Bronchial epithelial cell (primary cell): Measurements from ENCODE around the gene NT5DC2. TPM values are rescaled to one million over a fixed set of nuclear protein-coding genes. Genes with fewer than 3 reads are reported as not detected.

ENCODE experiments used
- DNase-seq: peaks from one replicate; pipeline ENCODE4 v3.0.0-alpha.2; 2010; ENCODE audit warnings: low read depth
- FAIRE-seq: peaks from 2 replicates; lab custom pipeline; 2011; peaks lifted over from hg19 to GRCh38; lab: Jason Lieb, UNC
- H3K27me3 ChIP-seq: 2 replicates; pipeline ENCODE4 v1.5.1; 2011; ENCODE audit warnings: low read length; ENCODE audit not compliant: control insufficient read depth, insufficient read depth
- H3K36me3 ChIP-seq: 2 replicates; pipeline ENCODE4 v1.5.1; 2011; ENCODE audit warnings: low read length; ENCODE audit not compliant: control insufficient read depth, insufficient read depth
- H3K4me3 ChIP-seq: 2 replicates; pipeline ENCODE4 v1.5.1; 2011; ENCODE audit warnings: mild to moderate bottlenecking, low read depth, low read length, control low read depth
- CTCF ChIP-seq: IDR thresholded peaks from 2 replicates; pipeline ENCODE4 v1.5.1; 2011; ENCODE audit warnings: mild to moderate bottlenecking, moderate library complexity, low read length, control low read depth, inconsistent platforms; ENCODE audit not compliant: insufficient read depth, severe bottlenecking
- total RNA-seq: library from RNA; depleted of rRNA; stranded (reverse); fragments of >200 nt; gene quantifications from 2 replicates; pipeline ENCODE4 v1.2.1, GENCODE V29; 2014

NT5DC2 gene
- total RNA-seq, 1 donor from 2014 or later = 29.7 TPM

GRCh38 chr3:52563984-52564383 lies 30.3 kb upstream of the NT5DC2 start:
- no peak overlapping the region for H3K4me3 ChIP-seq
- DNase-seq (no peak), FAIRE-seq (no peak)
- no peak for TF ChIP-seq CTCF
- peaks cover 9% of the 10 kb centered on the region for H3K36me3 ChIP-seq
- H3K27me3 ChIP-seq = no peaks in the 10 kb centered on the region

DNA sequence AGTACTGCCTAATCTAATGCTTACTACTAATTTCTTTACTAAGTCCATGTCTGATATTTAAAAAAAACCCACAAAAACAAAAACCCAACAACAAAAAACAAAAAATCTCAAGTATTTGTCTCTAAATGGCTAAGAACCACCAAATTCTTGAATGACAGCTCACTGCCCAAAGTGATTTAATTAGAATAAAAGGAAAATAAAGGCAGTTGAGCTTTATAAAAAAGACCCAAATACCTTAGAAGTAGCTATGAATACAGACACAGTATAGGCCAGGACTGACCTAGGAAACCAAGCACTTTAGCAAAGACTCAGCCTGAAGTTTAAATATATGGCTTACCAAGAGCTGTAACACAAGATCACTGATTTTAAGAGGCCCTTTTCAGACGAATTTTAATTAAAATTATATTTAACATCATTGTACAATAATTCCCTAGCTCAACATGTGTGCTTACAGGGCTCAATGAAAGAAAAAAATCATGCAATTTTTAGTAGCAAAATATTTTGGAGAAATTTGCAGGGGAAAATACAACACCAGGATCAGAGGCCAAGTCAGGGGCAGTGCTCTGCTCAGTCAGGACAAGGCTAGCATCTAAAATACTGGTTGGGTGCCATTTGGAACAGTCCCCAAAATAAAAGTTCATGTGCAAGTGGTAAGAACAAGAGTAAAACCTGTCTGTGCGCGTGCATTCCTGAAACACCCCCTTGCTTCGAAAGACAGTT lies 27.5 kb upstream of the NT5DC2 start:
- DNase-seq (no peak), FAIRE-seq (no peak)
- Histone ChIP-seq H3K4me3 (no peak overlapping the region), H3K36me3 (peaks cover 10% of the 10 kb centered on the region), H3K27me3 (no peaks in the 10 kb centered on the region)
- no peak for TF ChIP-seq CTCF

DNA sequence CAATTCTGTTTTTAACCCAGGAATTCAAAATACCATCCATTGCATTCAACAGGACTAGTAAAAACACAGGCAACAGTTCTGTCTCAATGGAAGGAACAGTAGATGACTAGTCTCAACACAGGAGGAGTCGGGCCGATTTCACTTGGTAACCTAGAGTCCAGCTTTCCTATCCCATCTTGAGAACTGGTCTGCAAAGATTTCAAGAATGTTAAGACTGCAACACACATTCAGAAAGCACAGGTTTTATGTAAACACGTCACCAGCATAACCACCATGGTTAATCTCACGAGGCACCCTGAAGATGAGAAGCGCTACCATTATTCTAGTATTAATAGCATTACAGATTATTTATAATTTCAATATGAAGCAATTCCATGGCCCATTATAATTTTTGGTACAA lies 24.8 kb upstream of the NT5DC2 start:
- TF ChIP-seq CTCF = no peak
- FAIRE-seq (peak; percentile 47), DNase-seq (no peak)
- Histone ChIP-seq H3K4me3 (no peak overlapping the region), H3K36me3 (peaks cover 11% of the 10 kb centered on the region), H3K27me3 (no peaks in the 10 kb centered on the region)

DNA sequence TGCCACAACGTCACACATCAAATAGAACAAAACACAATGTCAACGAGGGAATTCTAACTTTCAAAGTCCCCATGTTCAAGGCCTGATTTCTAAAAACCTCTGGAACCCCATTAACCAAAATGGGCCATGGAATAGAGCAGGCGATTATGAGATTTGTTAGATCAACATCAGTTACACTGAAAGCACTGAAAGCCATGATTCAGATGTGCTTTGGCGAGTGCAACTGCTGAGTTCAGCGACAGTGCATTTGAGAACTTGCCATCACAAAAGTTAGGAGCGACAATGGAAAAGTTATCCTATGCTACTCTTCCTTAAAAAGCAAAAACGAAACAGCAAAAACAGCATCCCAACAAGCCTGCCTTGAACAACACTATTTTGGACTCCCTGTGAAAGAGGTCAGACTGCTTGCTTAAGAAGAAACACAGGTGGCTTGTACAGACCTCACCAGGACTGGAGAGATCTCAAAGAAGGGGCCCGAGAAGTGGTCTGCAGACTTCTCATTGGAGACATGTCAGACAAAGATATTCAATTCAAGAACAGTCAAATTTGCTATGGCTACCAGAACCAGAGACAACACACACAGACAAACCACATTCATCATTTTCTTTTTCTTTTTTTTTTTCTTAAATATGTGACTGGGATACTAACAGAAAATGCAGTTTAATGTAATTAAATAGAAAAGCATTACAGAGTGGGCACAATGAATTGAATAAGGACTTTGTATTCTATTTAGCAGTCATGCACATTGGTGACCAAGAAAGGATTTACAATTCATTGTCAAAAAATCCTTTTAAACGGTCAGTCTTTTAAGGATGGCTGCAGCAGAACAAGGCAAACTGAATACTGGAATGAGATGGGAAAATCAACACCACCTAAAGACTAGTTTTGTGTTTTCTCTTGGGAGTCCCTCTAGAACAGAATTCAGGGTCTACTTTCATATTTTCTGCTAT lies 23.6 kb upstream of the NT5DC2 start:
- TF ChIP-seq CTCF = no peak
- Histone ChIP-seq H3K27me3 (no peaks in the 10 kb centered on the region), H3K36me3 (peaks cover 9% of the 10 kb centered on the region), H3K4me3 (no peak overlapping the region)
- DNase-seq (no peak), FAIRE-seq (no peak)

- H3K27me3 ChIP-seq = no peaks in the 10 kb centered on the region
- FAIRE-seq (no peak), DNase-seq (no peak)
- no peak for TF ChIP-seq CTCF
- peaks cover 6% of the 10 kb centered on the region for H3K36me3 ChIP-seq
- H3K4me3 ChIP-seq = no peak overlapping the region
Observed at GRCh38 chr3:52555056-52555455, 21.4 kb upstream of the NT5DC2 start.
